GM21619 (cell line): Measurements from ENCODE around the gene DOK1.
A peak's percentile ranks its signal among the peaks of the same experiment; 100 is the strongest.

Experiments used
- ATAC-seq: cut with Tn5 transposase; IDR thresholded peaks from one replicate; pipeline ENCODE4 v1.9.1; 2021; ENCODE audit not compliant: unreplicated experiment

The DOK1 gene

DNA sequence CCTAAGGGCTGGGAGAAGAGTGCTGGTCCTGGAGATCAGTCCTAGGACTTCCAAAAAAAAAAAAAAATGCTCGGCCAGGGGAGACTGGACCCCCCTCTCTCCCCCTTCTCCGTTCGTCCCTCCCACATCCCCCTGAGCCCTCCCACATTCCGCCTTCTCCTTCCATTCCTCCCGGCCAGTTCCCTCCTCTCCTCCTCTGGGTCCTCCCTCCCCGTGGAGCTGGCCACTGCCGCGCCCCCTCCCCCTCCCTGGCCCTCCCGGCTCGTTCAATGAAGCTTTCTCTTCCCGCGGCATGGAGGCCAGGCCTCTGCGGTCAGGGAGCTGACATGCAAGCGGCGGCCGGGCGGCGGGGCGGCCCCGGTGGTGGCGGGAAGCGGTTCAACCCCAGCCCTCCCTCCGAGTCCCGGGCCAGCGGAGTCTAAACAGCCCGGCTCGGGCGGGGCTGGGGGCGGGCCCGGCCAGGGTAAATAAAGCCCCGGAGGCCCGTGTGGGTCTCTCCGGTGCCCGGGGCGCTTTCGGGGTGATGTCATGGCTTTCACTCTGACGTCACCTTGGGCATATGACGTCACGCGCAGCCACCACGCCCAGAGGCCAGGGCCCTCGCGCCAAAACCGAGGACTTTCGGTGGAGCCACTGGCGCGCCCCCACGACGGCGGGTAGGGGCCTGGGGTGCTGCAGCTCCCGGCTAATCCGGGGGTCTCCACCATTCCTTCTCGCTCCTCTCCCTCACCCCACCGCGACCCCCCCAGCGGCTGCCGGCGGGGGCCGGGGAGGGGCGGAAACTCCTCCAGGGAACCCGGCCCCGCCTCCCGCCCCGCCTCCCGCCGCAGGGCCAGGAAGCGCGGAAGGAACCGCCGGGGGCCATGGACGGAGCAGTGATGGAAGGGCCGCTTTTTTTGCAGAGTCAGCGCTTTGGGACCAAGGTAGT, at the start of gene DOK1, which contains the start of gene LOXL3:
DOK1 (plus strand) TSS at position 829 of the 928 bp plus-strand sequence; CDS start at position 864, 35 bp downstream.
LOXL3 (minus strand) TSS at position 51 of the 928 bp plus-strand sequence. CDS start 1,308 bp downstream, outside the sequence.
- ATAC-seq, result peak; percentile 47

DNA sequence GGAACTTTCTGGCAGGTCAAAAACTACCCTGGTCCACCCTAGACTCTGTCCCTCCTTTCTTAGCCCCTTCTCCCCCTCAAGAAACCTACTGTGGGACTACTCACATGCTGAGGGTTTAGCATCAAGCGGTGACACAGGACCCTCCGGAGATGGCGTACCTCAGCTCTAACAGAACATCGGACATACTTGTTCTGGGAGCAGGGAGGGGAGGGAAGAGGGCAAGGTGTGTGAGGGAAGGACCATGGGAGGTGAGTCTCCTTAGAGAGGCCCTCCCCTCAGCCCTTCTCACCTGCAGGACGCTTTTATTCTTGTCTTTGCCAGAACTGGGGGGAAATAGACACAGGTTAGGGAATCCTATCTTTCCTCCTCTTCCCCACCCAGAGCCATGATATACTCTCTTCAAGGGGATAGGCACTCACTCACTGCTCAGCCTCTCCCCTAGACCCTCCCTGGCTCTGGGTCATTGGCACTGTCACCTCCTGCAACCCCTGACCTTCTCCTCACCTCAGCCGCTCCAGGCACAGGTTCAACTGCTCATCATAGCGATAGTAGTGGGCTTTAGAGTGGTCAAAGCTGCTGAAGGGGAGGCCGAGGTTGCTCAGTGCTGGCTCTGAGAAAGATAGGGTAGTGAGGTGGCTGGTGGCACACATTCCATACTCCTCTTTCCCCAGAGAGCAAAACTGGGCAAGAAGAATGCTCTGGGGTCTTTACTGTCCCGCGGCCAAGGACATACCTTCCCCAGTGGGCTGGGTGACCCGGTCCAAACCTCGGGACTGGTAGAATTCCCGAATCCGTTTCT, 48.9 kb upstream of the DOK1 start:
- no peak for ATAC-seq

DNA sequence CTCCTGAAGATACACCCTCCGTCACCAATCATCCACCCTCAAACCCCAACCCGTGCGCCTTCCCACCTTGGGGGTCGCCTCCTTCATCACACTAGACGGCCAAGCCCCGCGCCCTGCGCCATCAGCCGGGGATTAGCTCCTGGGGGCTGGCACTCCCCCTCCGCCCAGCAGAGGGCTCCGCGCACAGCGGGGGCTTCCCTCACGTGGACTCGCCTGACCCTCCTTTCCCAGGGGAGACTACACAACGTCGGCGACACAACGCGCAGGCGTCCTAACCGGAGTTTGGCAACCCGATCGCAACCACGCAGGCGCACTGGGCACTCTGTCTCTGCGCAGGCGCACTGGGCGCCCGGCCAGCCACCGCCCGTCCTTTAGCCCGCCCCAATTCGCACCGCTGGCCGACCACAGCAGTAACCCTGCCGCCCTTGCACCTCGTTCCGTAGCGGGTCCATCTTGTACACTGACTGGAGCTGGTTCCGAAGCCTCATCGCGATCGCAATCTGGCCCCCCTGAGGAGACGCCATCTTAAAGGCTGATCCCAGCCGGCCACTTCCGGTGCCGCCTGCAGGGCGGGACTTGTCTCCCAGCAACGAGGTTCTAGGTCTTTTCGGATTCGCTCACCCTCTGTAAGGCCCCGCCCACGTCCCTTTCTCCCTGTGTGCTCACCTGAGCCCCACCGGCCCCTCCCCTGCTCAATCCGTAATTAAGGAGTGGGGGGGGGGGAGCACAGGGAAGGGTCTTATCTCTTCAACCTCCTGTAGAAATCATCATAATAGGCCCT, 47.2 kb upstream of the DOK1 start, which contains the start of gene PCGF1:
PCGF1 (minus strand) TSS at position 551 of the 781 bp plus-strand sequence; CDS start at position 524, 27 bp downstream.
- peak; percentile 84 for ATAC-seq

DNA sequence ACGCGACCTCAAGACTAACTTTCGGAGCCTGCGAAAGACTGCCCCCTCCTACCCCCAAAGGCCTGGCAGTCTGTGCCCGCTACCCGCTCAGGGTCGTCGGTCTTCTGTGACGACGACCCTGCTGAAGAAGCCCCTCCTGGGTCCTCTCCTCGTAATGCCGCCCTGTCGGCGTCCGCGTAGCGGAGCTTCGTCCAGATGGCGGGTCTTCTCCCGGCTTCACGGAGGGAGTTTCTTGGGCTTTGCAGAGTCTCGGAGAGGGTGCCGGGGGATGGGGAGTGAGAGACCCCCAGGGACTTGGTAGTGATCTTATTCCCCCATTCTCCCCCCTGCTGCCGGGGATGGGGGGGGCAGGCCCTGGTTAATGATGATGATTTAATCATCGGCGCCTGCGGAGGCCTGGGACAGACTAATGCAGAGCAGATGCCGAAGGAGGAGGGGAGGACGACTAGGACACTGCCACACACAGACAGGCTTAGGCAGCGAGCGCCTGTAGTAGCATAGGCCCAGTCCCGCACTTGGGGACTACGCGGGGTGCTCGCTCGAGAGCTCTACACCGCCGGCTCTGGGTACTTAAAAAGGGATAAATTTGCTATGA, 46.5 kb upstream of the DOK1 start:
- peak; percentile 3 for ATAC-seq

DNA sequence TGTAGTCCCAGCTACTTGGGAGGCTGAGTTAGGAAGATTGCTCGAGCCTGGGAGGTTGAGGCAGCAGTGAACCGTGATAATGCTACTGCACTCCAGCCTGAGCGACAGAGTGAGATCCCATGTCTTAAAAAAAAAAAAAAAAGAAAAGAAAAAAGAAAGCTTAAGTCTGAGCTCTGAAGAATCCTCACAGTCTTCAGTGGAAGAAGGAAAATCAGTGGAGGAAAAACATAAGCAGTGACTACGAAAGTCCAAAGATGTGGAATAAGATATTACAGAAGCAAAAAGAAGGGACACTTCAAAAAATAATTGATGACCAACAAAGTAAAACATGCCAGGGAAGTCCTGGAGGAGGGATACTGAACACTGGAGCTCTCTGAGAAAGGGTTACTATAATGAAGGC, 44.2 kb upstream of the DOK1 start:
- ATAC-seq, result no peak

DNA sequence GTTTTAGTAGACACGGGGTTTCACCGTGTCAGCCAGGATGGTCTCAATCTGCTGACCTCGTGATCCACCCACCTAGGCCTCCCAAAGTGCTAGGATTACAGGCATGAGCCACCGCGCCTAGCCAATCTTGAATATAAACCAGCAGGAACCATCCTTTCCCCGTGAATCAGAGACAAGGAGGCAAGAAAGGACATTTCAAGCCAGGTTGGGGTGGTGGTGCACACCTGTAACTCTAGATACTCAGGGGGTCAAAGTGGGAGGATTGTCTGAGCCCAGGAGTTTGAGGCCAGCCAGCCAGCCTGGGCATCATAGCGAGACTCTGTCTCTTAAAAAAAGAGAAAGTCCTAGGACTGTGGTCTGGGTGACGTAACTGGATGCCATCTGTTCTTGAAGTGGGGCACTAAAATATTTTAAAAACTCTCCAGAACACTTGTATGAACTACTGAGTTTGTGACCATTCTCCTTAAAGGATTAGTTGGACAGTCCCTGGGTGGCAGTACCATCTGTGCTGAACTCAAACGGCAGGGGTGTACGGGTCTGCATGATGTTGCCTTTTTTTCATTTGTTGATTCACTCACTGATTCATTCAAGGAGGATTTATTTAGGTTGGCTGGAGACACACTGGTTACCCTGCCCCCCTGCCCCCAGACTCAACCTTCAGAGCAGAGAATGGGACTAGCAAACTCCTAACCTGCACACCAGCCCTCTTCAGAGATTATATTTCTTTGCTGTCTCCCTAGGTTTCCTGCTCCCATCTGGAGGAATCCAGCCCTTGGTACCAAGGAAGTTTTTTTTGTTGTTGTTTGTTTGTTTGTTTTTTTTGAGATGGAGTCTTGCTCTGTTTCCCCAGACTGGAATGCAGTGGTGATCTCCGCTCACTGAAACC, 43.2 kb upstream of the DOK1 start:
- no peak for ATAC-seq

DNA sequence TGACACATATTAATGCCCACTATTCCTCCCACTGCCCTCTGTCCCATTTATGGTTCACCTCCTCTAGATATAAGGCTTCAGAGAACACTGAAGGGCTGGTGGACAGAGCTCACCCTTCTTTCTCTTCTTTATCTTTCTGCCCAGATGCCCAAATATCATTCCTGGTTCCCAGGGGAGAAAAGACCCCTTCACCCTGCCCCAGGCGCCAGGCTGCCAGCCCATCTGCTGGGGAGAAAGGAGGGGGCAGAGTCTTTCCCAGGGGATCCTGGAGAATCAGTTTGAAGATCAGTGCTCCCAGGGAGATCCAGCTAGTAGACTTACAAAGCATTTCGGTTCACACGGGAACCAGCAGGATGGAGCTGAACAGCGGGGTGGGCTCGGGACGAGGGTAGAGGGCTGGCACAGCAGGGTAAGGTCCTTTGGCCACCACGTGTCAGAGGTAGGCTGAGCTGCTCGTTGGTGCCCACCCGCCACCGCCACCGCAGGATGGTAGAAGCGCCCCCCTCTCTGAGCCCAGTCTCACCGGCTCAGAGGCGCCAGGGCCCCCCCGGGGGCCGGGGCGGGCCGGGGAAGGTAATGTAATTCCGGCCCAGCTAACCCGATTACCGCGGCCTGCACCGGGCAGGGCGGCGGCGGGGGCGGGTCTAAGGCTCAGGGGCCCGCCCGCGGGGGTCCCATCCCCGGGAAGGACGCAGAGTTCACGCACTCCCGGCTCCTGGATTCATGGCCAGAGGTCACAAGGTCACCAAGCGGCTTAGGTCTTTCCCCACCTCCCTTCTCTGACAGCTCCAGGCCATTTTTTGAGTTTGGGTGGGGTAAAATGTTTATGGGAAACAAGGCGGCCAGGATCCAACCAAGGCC, 41.5 kb upstream of the DOK1 start:
- no peak for ATAC-seq

DNA sequence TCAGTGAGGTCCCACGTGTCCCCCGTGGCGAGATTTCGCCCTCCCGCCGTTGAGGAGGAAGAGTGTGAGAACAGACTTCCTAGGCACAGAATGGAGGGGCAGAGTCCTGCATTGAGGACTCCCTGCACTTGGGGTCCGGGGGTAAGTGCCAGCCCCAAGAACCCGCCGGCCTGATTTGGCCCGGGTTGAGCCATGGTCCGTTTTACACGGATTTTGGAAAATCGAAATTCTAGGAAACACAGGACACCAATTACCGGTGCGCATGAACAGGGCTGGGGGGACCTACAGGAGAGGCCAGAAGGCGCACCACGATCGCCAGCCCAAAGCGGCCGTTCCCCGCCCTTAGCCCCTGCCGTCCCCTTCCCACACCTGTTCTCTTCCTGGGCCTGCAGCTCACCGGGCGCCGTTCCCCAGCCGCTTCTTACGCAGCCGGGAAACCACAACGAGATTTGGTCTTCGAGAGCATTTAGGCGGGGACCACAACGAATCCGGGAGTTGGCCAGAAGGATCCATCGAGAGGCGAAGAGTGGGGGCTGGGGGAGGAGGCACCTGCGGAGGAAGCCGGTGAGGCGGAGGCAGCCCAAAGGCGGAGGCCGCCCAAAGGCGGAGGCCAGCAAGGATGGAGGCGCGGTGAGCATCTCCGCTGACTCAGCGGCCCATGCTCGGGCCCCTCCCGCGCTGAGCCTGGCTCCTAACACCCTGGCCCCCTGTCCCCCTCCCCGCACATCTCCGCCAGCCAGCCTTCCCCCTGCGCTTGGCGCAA, 40.7 kb upstream of the DOK1 start:
- ATAC-seq, result no peak

DNA sequence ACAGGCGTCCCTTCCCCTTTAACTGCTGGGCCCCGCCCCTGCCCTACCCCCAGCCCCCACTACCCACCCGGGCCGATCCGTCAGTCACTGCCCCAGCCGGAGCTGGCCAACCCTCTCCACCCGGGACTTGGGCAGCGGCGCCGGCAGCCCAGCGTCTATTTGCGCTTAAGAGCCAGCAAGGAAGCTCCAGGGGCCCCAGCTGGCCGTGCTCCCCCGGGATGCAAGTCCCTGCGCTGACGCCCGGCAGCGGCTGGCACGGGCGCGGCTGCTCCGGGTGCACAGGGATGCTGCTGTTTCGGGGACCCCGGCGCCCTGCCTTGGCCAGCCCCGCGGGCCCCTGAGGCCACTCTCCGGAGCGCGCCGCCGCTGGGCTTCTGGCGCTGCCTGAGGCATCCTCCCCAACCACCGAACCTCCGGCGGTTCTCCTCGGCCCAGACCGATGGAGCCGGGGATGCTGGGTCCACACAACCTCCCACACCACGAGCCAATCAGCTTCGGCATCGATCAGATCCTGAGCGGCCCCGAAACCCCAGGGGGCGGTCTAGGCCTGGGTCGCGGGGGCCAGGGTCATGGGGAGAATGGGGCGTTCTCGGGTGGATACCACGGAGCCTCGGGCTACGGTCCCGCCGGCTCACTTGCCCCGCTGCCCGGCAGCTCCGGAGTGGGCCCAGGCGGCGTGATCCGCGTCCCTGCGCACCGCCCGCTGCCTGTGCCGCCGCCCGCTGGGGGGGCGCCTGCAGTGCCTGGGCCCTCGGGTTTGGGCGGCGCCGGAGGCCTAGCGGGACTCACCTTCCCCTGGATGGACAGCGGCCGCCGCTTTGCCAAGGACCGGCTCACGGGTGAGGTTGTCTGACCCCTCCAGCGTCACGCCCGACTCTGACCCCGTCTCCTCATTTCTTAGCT, 39.9 kb upstream of the DOK1 start, which contains the start of gene TLX2:
TLX2 (plus strand) TSS at position 83 of the 903 bp plus-strand sequence; CDS start at position 440, 357 bp downstream.
- ATAC-seq, result no peak

DNA sequence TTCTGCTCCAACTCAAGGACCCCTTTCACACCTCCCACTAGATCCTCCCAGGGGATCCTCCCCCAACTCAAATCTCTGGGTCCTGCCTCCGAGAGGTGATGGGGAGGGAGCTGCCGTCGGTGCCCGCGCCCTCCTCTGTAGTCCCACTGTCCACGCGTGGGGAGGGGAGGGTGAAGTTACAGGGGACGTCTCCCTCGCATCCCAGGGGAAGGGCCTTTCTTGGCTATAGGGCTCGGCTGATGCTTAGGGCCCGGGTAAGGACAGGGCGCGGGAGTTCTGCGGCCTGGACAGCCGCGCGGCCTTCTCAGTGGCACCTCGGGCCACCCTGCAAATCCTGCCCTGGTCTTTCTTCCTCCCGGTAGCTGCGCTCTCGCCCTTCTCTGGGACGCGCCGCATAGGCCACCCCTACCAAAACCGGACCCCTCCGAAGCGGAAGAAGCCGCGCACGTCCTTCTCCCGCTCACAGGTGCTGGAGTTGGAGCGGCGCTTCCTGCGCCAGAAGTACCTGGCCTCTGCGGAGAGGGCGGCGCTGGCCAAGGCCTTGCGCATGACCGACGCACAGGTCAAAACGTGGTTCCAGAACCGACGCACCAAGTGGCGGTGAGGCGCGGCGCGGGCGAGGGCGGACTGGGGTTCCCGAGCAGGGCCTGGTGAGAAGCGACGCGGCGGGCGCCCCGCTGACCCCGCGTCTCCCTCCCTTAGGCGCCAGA, 39.1 kb upstream of the DOK1 start:
- no peak for ATAC-seq

DNA sequence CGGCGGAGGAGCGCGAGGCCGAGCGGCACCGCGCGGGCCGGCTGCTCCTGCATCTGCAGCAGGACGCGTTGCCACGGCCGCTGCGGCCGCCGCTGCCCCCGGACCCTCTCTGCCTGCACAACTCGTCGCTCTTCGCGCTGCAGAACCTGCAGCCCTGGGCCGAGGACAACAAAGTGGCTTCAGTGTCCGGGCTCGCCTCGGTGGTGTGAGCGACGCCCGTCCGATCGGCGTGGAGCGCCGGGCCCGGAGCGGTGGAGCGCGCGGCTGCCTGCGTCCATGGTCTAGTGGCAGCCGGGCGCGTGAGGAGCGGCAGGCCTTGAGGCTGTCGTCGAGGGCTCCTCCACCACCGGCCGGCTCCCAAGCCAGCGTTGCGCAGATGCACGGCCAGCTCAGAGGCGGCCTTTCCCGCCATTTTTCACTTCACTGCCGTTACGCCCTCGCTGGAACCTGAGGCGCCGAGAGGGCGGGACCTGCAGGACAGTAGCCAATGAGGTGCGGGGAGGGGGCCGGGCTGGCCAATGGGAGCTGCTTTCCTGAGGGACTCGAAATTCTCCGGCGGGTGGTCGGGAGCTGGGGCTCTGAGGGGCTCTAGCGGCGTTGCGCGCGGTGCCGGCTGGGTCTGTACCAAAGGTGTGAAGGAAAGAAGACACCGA, 38.4 kb upstream of the DOK1 start:
- peak; percentile 60 for ATAC-seq

DNA sequence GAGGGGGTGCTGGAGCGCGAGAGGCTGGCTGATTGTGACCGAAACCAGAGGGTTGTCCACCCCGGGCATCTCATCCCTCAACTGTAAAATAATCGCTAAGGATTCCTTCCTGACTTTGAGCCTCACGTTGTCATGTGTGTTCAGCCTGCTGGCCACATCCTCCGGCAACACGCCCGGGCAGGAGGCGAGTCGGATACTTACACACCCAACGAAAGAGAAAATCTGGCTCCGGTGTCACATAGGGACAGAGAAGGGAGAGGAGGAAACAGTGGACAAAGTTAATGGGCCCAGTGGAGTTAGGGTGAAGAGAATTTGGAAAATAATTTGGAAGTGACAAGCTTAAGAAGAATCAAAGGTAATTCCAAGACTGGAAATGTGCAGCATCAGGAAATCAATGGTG, 37.9 kb upstream of the DOK1 start:
- ATAC-seq, result no peak

DNA sequence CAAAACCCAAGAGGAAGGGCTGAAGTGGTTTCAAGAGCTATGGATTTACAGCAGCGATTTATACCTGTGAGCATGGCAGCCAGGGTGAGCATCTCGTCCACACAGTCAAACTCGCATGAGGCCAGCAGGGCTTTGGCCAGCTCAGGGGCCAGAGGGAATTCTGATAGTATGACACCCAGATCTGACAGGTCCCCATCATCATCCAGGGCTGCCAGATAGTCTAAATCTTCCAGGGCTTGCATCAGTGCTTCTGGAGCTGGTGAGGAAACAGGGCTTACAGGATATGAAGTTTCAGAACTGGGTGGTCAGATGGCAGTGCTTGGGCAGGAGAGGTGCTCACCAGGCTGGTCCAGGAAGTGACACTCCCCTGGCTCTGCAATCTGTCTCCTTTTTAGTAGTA, 32.0 kb upstream of the DOK1 start:
- no peak for ATAC-seq

DNA sequence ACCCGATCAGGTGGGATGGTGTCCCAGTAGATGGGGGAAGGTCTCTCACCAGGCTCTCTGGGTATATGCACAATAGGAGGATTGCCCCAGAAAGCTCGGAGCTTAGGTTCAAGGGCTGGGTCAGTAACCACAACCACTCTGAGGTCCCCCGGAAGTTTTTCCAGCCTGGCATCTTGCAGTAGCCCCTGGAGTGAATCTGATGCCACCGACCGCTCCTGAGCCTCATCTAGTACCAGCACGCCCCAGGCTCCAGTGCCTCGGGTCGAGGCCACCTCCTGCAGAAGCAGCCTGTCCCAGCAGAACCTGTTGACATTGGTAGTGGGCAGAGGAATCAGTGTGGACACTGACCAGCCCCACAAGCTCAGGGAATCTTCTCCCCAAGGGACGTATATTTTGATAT, 30.5 kb upstream of the DOK1 start:
- ATAC-seq, result no peak

DNA sequence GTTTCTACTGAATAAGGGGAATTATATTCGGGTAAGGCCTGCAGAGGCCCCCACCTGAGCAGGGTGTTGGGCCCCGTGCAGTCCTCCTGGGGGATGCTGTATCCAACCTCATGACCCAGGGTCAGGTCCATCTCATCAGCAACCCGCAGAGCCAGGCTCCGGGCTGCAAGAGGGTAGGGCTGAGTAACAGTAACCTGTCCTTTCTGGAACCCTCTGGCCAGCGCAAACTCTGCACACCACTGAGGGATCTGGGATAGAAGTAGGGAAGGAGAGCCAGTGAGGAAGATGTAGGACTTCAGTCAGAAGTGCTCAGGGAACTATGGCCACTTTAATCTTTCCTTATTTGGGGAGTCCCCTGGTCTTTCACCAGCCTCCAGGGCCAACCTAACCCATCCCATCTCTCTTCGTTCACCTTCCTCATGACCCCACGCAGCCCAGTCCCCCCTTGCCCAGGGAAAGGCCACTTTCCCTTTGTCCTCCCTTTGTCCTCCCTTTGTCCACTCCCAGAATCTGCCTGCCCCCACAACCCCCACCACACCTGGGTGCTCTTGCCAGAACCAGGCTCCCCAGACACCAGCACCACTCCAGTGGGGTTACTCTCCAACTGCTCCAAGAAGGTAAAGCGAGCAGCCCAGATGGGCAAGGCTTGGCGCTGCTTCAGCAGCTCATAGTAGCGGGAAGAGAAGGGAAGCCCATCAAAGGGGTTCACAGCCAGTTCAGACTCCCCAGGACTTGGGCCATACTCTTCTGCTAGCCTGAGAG, 29.4 kb upstream of the DOK1 start:
- ATAC-seq, result no peak
